A549 (cell line): ENCODE data around the gene IGFN1. TPM values are rescaled to one million over a fixed set of nuclear protein-coding genes. Genes with fewer than 3 reads are reported as not detected.
A peak's percentile ranks its signal among the peaks of the same experiment; 100 is the strongest.

Experiments
- ATAC-seq, 2 experiments: fragments of 200-7000 bp in 1 of 2; fragments of >200 bp in 1 of 2; cut with Nextera tagmentation in 1 of 2; cut with Tn5 transposase in 1 of 2; 3 replicates each; pipeline versions ENCODE4 v1.8.0 to v1.9.1; 2018 to 2020; ENCODE audit warnings: mild to moderate bottlenecking in 1 of 2, moderate library complexity in 1 of 2
- CTCF ChIA-PET: fragments of 300-600 bp; sonication (Branson Sonifier 250); formaldehyde crosslinking; extraction: SDS; loops from one replicate; lab custom pipeline; 2021; ENCODE audit warnings: antibody characterized with exemption, inconsistent platforms; lab: Yijun Ruan, JAX
- POLR2A ChIA-PET: fragments of 350-600 bp; formaldehyde crosslinking; extraction: SDS; loops from one replicate; lab custom pipeline; 2021; ENCODE audit warnings: antibody characterized with exemption, inconsistent platforms; lab: Yijun Ruan, JAX
- DNase-seq, 2 experiments: peaks; one replicate each; pipeline versions ENCODE4 v3.0.0 to v3.0.0-alpha.2; 2011 to 2016; ENCODE audit warnings: low read depth in 1 of 2, low spot score in 1 of 2
- FAIRE-seq: peaks from 2 replicates; lab custom pipeline; 2011; peaks lifted over from hg19 to GRCh38; lab: Jason Lieb, UNC
- H3K27ac ChIP-seq, 2 experiments: fragments of >200 bp; sonication (Bioruptor Twin); formaldehyde crosslinking; 3 replicates each; pipeline ENCODE4 v1.5.1; 2016 to 2017
- H3K4me1 ChIP-seq: fragments of >200 bp; sonication (Bioruptor Twin); formaldehyde crosslinking; 3 replicates; pipeline ENCODE4 v1.6.1; 2016
- H3K4me2 ChIP-seq: fragments of >200 bp; sonication (Bioruptor Twin); formaldehyde crosslinking; 3 replicates; pipeline ENCODE4 v1.6.1; 2016
- H3K4me3 ChIP-seq: fragments of >200 bp; sonication (Bioruptor Twin); formaldehyde crosslinking; 3 replicates; pipeline ENCODE4 v1.5.1; 2016
- H3K9me3 ChIP-seq: fragments of >200 bp; sonication (Bioruptor Twin); formaldehyde crosslinking; 3 replicates; pipeline ENCODE4 v1.6.1; 2016
- CHD2 ChIP-seq: fragments of 150-350 bp; IDR thresholded peaks from 2 replicates; pipeline ENCODE4 v1.6.1; 2014; ENCODE audit warnings: low read length; ENCODE audit not compliant: partially characterized antibody
- EHF ChIP-seq: fragments of 250-450 bp; sonication (Bioruptor Pico); IDR thresholded peaks from 2 replicates; pipeline ENCODE4 v1.5.0; 2020; ENCODE audit warnings: mild to moderate bottlenecking
- EP300 ChIP-seq, 2 experiments: fragments of >200 bp; sonication (Bioruptor Twin); formaldehyde crosslinking; IDR thresholded peaks; 2 replicates in 1 of 2; 3 replicates in 1 of 2; pipeline ENCODE4 v1.6.1; 2016 to 2017
- HDAC2 ChIP-seq: fragments of 200-600 bp; sonication (generic); IDR thresholded peaks from 2 replicates; pipeline ENCODE4 v1.6.1; 2016
- HEYL ChIP-seq: fragments of 250-450 bp; sonication (Bioruptor Pico); IDR thresholded peaks from 2 replicates; pipeline ENCODE4 v1.8.0; 2021; ENCODE audit warnings: mild to moderate bottlenecking, moderate library complexity
- MAFK ChIP-seq: fragments of 450-650 bp; IDR thresholded peaks from 2 replicates; pipeline ENCODE4 v1.6.1; 2014; ENCODE audit not compliant: partially characterized antibody
- NFE2L2 ChIP-seq: fragments of 150-350 bp; conservative IDR thresholded peaks from 2 replicates; pipeline ENCODE4 v1.6.1; 2014; ENCODE audit warnings: low read length
- NPAS2 ChIP-seq: fragments of 250-450 bp; sonication (Bioruptor Pico); IDR thresholded peaks from 2 replicates; pipeline ENCODE4 v1.8.0; 2022; ENCODE audit warnings: mild to moderate bottlenecking, moderate library complexity, borderline replicate concordance
- NR3C1 ChIP-seq: fragments of >200 bp; sonication (Bioruptor Twin); formaldehyde crosslinking; IDR thresholded peaks from 3 replicates; pipeline ENCODE4 v1.6.1; 2017
- PHF8 ChIP-seq: fragments of 200-600 bp; sonication (generic); IDR thresholded peaks from 2 replicates; pipeline ENCODE4 v1.6.1; 2016; ENCODE audit warnings: low read depth, mild to moderate bottlenecking, antibody characterized with exemption, moderate library complexity, borderline replicate concordance
- REST ChIP-seq: fragments of 200-600 bp; sonication (generic); IDR thresholded peaks from 2 replicates; pipeline ENCODE4 v1.6.1; 2016; ENCODE audit warnings: antibody characterized with exemption, mild to moderate bottlenecking, moderate library complexity
- ZC3H11A ChIP-seq: fragments of 450-650 bp; IDR thresholded peaks from 2 replicates; pipeline ENCODE4 v1.6.1; 2014; ENCODE audit warnings: antibody characterized with exemption, mild to moderate bottlenecking
- ZFP36 ChIP-seq: fragments of 450-650 bp; IDR thresholded peaks from 2 replicates; pipeline ENCODE4 v1.6.1; 2014; ENCODE audit warnings: borderline replicate concordance; ENCODE audit not compliant: partially characterized antibody
- WGBS: methylation state at CpG from one replicate; pipeline ENCODE4 v1.1.6; 2017; ENCODE audit errors: missing lambda C conversion rate; 5-methylcytosine and 5-hydroxymethylcytosine counted together
- polyA plus RNA-seq, 4 experiments: library from polyadenylated mRNA; depleted of rRNA in 3 of 4; stranded (reverse); fragments of >200 nt; fragmentation: RNase III in 1 of 4; extraction: RNeasy Plus Mini Kit Qiagen cat#74134 plus additional on column Dnase treatment in 1 of 4; gene quantifications; 2 replicates in 3 of 4; 3 replicates in 1 of 4; pipeline ENCODE4 v1.2.3, GENCODE V29; 2011 to 2017
- TF ChIP-seq, protein P1 (sequence below): fragments of >200 bp; sonication (Bioruptor Twin); formaldehyde crosslinking; IDR thresholded peaks from 3 replicates; pipeline ENCODE4 v1.6.1; 2016
- TF ChIP-seq, protein P2 (sequence below): fragments of >200 bp; sonication (Bioruptor Twin); formaldehyde crosslinking; IDR thresholded peaks from 2 replicates; pipeline ENCODE4 v1.6.1; 2016
- TF ChIP-seq, protein P3 (sequence below): fragments of >200 bp; sonication (Bioruptor Twin); formaldehyde crosslinking; IDR thresholded peaks from 3 replicates; pipeline ENCODE4 v1.5.1; 2016

IGFN1 gene
- polyA plus RNA-seq, 2 of the 4 experiments (the other 2 are of a cell fraction): 0.03 to 4.7 TPM

DNA sequence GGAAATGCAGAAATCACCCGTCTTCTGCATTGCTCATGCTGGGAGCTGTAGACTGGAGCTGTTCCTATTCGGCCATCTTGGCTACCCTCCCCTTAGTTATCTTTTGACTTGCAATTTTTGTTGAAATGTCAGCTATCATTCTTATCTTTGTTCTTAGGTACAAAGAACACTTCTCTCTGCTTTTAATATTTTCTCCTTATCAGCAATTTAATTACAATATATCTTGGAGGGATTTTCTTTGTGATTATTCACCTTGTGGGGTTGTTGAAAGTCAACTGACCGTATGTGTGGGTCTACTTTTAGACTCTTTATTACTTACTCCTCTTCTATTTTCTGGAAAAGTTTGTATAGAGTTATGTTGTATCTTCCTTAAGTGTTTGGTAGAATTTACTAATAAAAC, 49.5 kb downstream of the IGFN1 start:
- DNase-seq: no peak
- Histone ChIP-seq H3K27ac (no peak overlapping the region), H3K4me1 (0 out of 3 replicates have a peak, but pooled peaks cover 2% of the 10 kb centered on the region), H3K9me3 (no peaks in the 10 kb centered on the region), H3K4me2 (no peak overlapping the region), H3K4me3 (no peak overlapping the region)
- FAIRE-seq: no peak
- no peak for ATAC-seq
- ChIA-PET POLR2A (no interaction called here), CTCF (interaction anchor here (1.2 to 5.8 kb wide), 4 partner anchors 14 to 122 kb away, joined by 3 to 35 read pairs (median 11); no protein-coding TSS in a partner anchor)
- WGBS: 76% methylated on average over 3 of the region's 3 CpGs
- TF ChIP-seq MAFK (peak; percentile 36), ZFP36 (no peak)

DNA sequence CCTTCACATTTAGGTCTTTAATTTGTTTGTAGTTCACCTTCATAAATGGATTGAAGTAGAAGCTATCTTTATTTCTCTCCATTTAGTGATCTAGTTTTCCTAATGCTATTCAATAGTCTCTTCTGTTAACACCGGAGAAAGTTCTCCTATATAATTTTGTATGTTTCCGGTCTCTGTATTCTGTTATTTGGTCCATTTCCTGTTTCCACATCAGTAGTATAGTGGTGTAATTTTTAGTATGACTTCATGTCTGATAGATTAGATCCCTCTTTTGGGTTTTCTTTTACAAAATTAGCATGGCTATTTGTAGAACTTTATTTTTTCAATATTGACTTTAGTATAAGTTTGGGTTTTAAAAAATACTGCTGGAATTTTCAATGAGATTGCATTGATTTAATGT, 51.1 kb downstream of the IGFN1 start:
- ChIA-PET POLR2A (no interaction called here), CTCF (interaction anchor here (4.1 to 5.8 kb wide), 2 partner anchors 13 to 120 kb away, joined by 16 to 35 read pairs; no protein-coding TSS in a partner anchor)
- ATAC-seq: no peak

More for the DNA sequence above, 51.1 kb downstream of the IGFN1 start:
- H3K4me2 ChIP-seq: no peak overlapping the region
- no peak overlapping the region for H3K4me3 ChIP-seq
- WGBS: 72% methylated on average over 2 of the region's 2 CpGs
- TF ChIP-seq NPAS2 (CRISPR knock-in tag): no peak
- no peak for TF ChIP-seq ZC3H11A
- no peak for TF ChIP-seq HDAC2
- TF ChIP-seq PHF8: no peak
- TF ChIP-seq NFE2L2: no peak
- no peak for TF ChIP-seq EP300 (IDR thresholded peaks at IDR 0.05)
- TF ChIP-seq, protein P1, sequence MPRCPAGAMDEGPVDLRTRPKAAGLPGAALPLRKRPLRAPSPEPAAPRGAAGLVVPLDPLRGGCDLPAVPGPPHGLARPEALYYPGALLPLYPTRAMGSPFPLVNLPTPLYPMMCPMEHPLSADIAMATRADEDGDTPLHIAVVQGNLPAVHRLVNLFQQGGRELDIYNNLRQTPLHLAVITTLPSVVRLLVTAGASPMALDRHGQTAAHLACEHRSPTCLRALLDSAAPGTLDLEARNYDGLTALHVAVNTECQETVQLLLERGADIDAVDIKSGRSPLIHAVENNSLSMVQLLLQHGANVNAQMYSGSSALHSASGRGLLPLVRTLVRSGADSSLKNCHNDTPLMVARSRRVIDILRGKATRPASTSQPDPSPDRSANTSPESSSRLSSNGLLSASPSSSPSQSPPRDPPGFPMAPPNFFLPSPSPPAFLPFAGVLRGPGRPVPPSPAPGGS: no peak
- TF ChIP-seq MAFK: no peak
- no peak for TF ChIP-seq HEYL (CRISPR knock-in tag)
- no peak for TF ChIP-seq REST
- TF ChIP-seq CHD2: no peak
- TF ChIP-seq NR3C1: no peak
- TF ChIP-seq, protein P2, sequence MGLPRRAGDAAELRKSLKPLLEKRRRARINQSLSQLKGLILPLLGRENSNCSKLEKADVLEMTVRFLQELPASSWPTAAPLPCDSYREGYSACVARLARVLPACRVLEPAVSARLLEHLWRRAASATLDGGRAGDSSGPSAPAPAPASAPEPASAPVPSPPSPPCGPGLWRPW: no peak
- TF ChIP-seq EHF (CRISPR knock-in tag): no peak
- TF ChIP-seq, protein P3, sequence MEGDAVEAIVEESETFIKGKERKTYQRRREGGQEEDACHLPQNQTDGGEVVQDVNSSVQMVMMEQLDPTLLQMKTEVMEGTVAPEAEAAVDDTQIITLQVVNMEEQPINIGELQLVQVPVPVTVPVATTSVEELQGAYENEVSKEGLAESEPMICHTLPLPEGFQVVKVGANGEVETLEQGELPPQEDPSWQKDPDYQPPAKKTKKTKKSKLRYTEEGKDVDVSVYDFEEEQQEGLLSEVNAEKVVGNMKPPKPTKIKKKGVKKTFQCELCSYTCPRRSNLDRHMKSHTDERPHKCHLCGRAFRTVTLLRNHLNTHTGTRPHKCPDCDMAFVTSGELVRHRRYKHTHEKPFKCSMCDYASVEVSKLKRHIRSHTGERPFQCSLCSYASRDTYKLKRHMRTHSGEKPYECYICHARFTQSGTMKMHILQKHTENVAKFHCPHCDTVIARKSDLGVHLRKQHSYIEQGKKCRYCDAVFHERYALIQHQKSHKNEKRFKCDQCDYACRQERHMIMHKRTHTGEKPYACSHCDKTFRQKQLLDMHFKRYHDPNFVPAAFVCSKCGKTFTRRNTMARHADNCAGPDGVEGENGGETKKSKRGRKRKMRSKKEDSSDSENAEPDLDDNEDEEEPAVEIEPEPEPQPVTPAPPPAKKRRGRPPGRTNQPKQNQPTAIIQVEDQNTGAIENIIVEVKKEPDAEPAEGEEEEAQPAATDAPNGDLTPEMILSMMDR: no peak
- H3K9me3 ChIP-seq: no peaks in the 10 kb centered on the region
- no peak overlapping the region for H3K27ac ChIP-seq
- 0 out of 3 replicates have a peak, but pooled peaks cover 3% of the 10 kb centered on the region for H3K4me1 ChIP-seq
- no peak for DNase-seq
- FAIRE-seq: no peak
